Measurements from ENCODE around the gene CIC. TPM values are rescaled to one million over a fixed set of nuclear protein-coding genes. Genes with fewer than 3 reads are reported as not detected.

The CIC gene
- total RNA-seq, 2 donors from 2014 or later = 40.5 to 61.0 TPM

GRCh38 chr19:42279902-42280814, 11.1 kb downstream of the CIC start:
- TF ChIP-seq POLR2A (IDR thresholded peaks at IDR 0.05) (peak in 1 of 3 donors; percentile 33), CTCF (IDR thresholded peaks at IDR 0.05) (peak; percentile 79 to 95 (median 90))
- DNase-seq (peak; percentile 82 to 86 (median 85)), ATAC-seq (peak; percentile 28)
- Histone ChIP-seq H3K4me1 (peaks cover 78% of the 10 kb centered on the region), H3K27ac (peak overlapping the region; percentile 83 to 92 (median 86)), H3K4me3 (peak overlapping the region; percentile 63), H3K36me3 (replicated peaks in 1 of 2; ENCODE audit: insufficient read depth in 1 of 2, low read depth in 2 of 2) (no peaks in the 10 kb centered on the region), H3K27me3 (no peaks in the 10 kb centered on the region), H3K9me3 (no peaks in the 10 kb centered on the region)
- 1 to 2% methylated on average over 6 to 88 of the region's 89 CpGs for WGBS, 2 donors
- intact Hi-C loops (cut with DNase I) = no loop called here

GRCh38 chr19:42280815-42281145, 11.7 kb downstream of the CIC start:
- Histone ChIP-seq H3K27me3 (no peaks in the 10 kb centered on the region), H3K9me3 (no peaks in the 10 kb centered on the region), H3K4me3 (peak overlapping the region; percentile 63), H3K4me1 (peaks cover 80% of the 10 kb centered on the region), H3K27ac (peak overlapping the region; percentile 83 to 92 (median 86)), H3K36me3 (replicated peaks in 1 of 2; ENCODE audit: insufficient read depth in 1 of 2, low read depth in 2 of 2) (no peaks in the 10 kb centered on the region)
- intact Hi-C loops (cut with DNase I) = no loop called here
- WGBS, 2 donors = 3 to 5% methylated on average over 18 to 19 of the region's 20 CpGs
- DNase-seq (no peak), ATAC-seq (no peak)
- TF ChIP-seq CTCF (IDR thresholded peaks at IDR 0.05) (no peak), POLR2A (IDR thresholded peaks at IDR 0.05) (no peak)

- DNase-seq (peak; percentile 31 to 50 (median 42)), ATAC-seq (no peak)
- Histone ChIP-seq H3K4me3 (no peak overlapping the region), H3K9me3 (no peaks in the 10 kb centered on the region), H3K4me1 (peaks cover 80% of the 10 kb centered on the region), H3K27ac (peak overlapping the region; percentile 83 to 92 (median 86)), H3K27me3 (no peaks in the 10 kb centered on the region), H3K36me3 (replicated peaks in 1 of 2; ENCODE audit: insufficient read depth in 1 of 2, low read depth in 2 of 2) (no peaks in the 10 kb centered on the region)
- TF ChIP-seq CTCF (IDR thresholded peaks at IDR 0.05) (no peak), POLR2A (IDR thresholded peaks at IDR 0.05) (no peak)
- WGBS, 2 donors = 31 to 61% methylated on average over 8 to 20 of the region's 25 CpGs
- intact Hi-C loops (cut with DNase I) = no loop called here
Observed at GRCh38 chr19:42281146-42281826, 12.2 kb downstream of the CIC start.

- intact Hi-C loops (cut with DNase I) = no loop called here
- Histone ChIP-seq H3K27me3 (no peaks in the 10 kb centered on the region), H3K9me3 (no peaks in the 10 kb centered on the region), H3K27ac (peak overlapping the region; percentile 83 to 93 (median 90)), H3K4me1 (peaks cover 80% of the 10 kb centered on the region), H3K4me3 (no peak overlapping the region), H3K36me3 (replicated peaks in 1 of 2; ENCODE audit: insufficient read depth in 1 of 2, low read depth in 2 of 2) (no peaks in the 10 kb centered on the region)
- 31 to 37% methylated on average over 6 to 7 of the region's 7 CpGs for WGBS, 2 donors
- TF ChIP-seq POLR2A (IDR thresholded peaks at IDR 0.05) (no peak), CTCF (IDR thresholded peaks at IDR 0.05) (no peak)
- DNase-seq (peak in 3 of 4 donors; percentile 34 to 71 (median 54)), ATAC-seq (no peak)
Observed at GRCh38 chr19:42281827-42282762, 13.0 kb downstream of the CIC start.

All from body of pancreas (tissue), 4 donors.